ENCODE results near the gene SLC35E1.
A peak's percentile ranks its signal among the peaks of the same experiment; 100 is the strongest.

The SLC35E1 gene

DNA sequence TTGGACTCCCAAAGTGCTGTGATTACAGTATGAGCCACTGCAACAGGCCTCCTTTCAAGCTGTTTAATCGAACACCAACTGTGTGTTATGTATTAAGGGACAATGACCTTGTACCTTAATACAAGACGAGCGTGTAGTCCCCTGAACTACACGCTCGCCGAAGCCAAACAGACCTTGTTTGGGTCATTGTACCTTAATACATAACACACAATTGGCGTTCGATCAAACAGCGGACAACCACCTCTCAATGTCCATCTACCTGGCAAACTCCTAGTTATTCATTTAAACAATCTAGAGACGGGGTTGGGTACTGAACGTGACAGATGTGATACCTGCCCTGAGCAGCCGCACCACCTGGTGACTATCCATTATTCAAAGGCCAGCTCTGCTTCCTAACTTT lies 31.3 kb downstream of the SLC35E1 start:
- TF ChIP-seq CTCF (IDR thresholded peaks at IDR 0.05; ENCODE audit: poor library complexity, severe bottlenecking), result no peak
- Histone ChIP-seq H3K4me3 (ENCODE audit: severe bottlenecking) (peak overlapping the region; percentile 94), H3K27ac (ENCODE audit: poor library complexity, severe bottlenecking) (peak overlapping the region; percentile 61), H3K9me3 (ENCODE audit: severe bottlenecking) (no peaks in the 10 kb centered on the region), H3K36me3 (ENCODE audit: low read depth) (peaks cover 46% of the 10 kb centered on the region), H3K4me1 (ENCODE audit: insufficient read depth, poor library complexity, severe bottlenecking) (peaks cover 5% of the 10 kb centered on the region), H3K27me3 (ENCODE audit: insufficient read depth, poor library complexity, severe bottlenecking) (no peaks in the 10 kb centered on the region)
- DNase-seq (ENCODE audit: low spot score) (no peak), ATAC-seq (ENCODE audit: low read depth) (no peak)

GRCh38 chr19:16537111-16537510 lies 35.1 kb downstream of the SLC35E1 start:
- DNase-seq (ENCODE audit: low spot score), result peak; percentile 50
- peaks cover 74% of the 10 kb centered on the region for H3K36me3 ChIP-seq (ENCODE audit: low read depth)
- peaks cover 5% of the 10 kb centered on the region for H3K4me1 ChIP-seq (ENCODE audit: insufficient read depth, poor library complexity, severe bottlenecking)
- no peak overlapping the region for H3K4me3 ChIP-seq (ENCODE audit: severe bottlenecking)
- no peak overlapping the region for H3K27ac ChIP-seq (ENCODE audit: poor library complexity, severe bottlenecking)
- H3K9me3 ChIP-seq (ENCODE audit: severe bottlenecking), result no peaks in the 10 kb centered on the region
- H3K27me3 ChIP-seq (ENCODE audit: insufficient read depth, poor library complexity, severe bottlenecking), result no peaks in the 10 kb centered on the region
- TF ChIP-seq CTCF (IDR thresholded peaks at IDR 0.05; ENCODE audit: poor library complexity, severe bottlenecking), result no peak
- ATAC-seq (ENCODE audit: low read depth), result no peak

- ATAC-seq (ENCODE audit: low read depth), result no peak
- H3K4me1 ChIP-seq (ENCODE audit: insufficient read depth, poor library complexity, severe bottlenecking), result peaks cover 5% of the 10 kb centered on the region
- DNase-seq (ENCODE audit: low spot score), result no peak
- H3K27me3 ChIP-seq (ENCODE audit: insufficient read depth, poor library complexity, severe bottlenecking), result no peaks in the 10 kb centered on the region
- H3K36me3 ChIP-seq (ENCODE audit: low read depth), result peaks cover 76% of the 10 kb centered on the region
- H3K4me3 ChIP-seq (ENCODE audit: severe bottlenecking), result no peak overlapping the region
- no peak overlapping the region for H3K27ac ChIP-seq (ENCODE audit: poor library complexity, severe bottlenecking)
- H3K9me3 ChIP-seq (ENCODE audit: severe bottlenecking), result no peaks in the 10 kb centered on the region
- no peak for TF ChIP-seq CTCF (IDR thresholded peaks at IDR 0.05; ENCODE audit: poor library complexity, severe bottlenecking)
Observed at GRCh38 chr19:16536130-16536529, 36.1 kb downstream of the SLC35E1 start.

GRCh38 chr19:16535381-16535780 lies 36.8 kb downstream of the SLC35E1 start:
- H3K4me3 ChIP-seq (ENCODE audit: severe bottlenecking), result no peak overlapping the region
- no peaks in the 10 kb centered on the region for H3K27me3 ChIP-seq (ENCODE audit: insufficient read depth, poor library complexity, severe bottlenecking)
- no peak for ATAC-seq (ENCODE audit: low read depth)
- DNase-seq (ENCODE audit: low spot score), result no peak
- no peaks in the 10 kb centered on the region for H3K9me3 ChIP-seq (ENCODE audit: severe bottlenecking)
- no peak for TF ChIP-seq CTCF (IDR thresholded peaks at IDR 0.05; ENCODE audit: poor library complexity, severe bottlenecking)
- peaks cover 75% of the 10 kb centered on the region for H3K36me3 ChIP-seq (ENCODE audit: low read depth)
- no peaks in the 10 kb centered on the region for H3K4me1 ChIP-seq (ENCODE audit: insufficient read depth, poor library complexity, severe bottlenecking)
- no peak overlapping the region for H3K27ac ChIP-seq (ENCODE audit: poor library complexity, severe bottlenecking)

DNA sequence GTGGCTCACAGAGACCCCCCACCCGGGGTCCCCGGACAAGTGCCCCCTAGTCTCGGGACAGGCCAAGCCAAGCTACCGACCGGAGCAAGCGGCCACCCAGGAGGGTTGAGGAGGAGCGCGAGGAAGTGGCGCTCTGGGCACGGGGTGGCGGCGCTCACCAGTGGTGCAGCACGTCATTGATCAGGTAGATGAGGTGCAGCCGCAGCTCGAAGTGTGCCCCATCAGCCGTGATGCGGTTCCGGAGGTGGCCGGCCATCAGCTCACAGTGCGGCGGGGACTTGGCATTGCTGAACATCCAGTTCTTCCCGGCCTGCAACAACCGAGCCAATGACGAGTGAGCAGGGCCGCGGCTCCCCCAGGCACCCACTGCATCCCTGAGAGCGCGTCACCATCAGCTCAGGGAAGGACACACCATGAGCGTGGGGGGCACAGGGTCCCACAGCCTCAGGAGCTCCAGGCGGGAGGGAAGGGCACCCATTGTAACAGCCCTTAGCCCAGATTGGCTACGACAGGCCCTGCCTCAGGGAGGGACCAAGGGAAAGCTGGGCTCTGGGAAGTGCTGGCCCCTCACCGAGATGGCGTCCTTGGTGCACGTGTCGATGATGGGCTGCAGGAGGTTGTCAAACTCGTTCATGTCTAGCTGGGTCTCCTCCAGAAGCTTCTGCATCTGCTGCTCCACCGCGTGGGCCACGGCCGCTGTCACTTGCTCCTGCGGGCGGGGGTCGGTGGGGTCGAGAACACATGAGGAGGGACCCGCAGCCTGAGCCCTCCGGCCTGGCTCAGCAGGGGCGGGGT lies 39.6 kb downstream of the SLC35E1 start:
- ATAC-seq (ENCODE audit: low read depth) (no peak), DNase-seq (ENCODE audit: low spot score) (peak; percentile 65)
- Histone ChIP-seq H3K27me3 (ENCODE audit: insufficient read depth, poor library complexity, severe bottlenecking) (no peaks in the 10 kb centered on the region), H3K9me3 (ENCODE audit: severe bottlenecking) (no peaks in the 10 kb centered on the region), H3K4me3 (ENCODE audit: severe bottlenecking) (no peak overlapping the region), H3K36me3 (ENCODE audit: low read depth) (peaks cover 75% of the 10 kb centered on the region), H3K27ac (ENCODE audit: poor library complexity, severe bottlenecking) (no peak overlapping the region), H3K4me1 (ENCODE audit: insufficient read depth, poor library complexity, severe bottlenecking) (no peaks in the 10 kb centered on the region)
- no peak for TF ChIP-seq CTCF (IDR thresholded peaks at IDR 0.05; ENCODE audit: poor library complexity, severe bottlenecking)
